ENCODE data around the gene YPEL2.

The YPEL2 gene

GRCh38 chr17:59396134-59396826 lies 64.8 kb downstream of the YPEL2 start:
- TF ChIP-seq CTCF (IDR thresholded peaks at IDR 0.05; ENCODE audit: control insufficient read depth, insufficient read depth, low read depth, low read length, missing control alignments) = no peak
- DNase-seq (ENCODE audit: low read depth) = no peak
- no peak overlapping the region for H3K4me3 ChIP-seq (ENCODE audit: control insufficient read depth, low read depth, low read length)

- no peak for DNase-seq (ENCODE audit: low read depth)
- no peak for TF ChIP-seq CTCF (IDR thresholded peaks at IDR 0.05; ENCODE audit: control insufficient read depth, insufficient read depth, low read depth, low read length, missing control alignments)
- no peak overlapping the region for H3K4me3 ChIP-seq (ENCODE audit: control insufficient read depth, low read depth, low read length)
Measured at GRCh38 chr17:59397316-59398073, 66.0 kb downstream of the YPEL2 start.

- H3K4me3 ChIP-seq (ENCODE audit: control insufficient read depth, low read depth, low read length) = no peak overlapping the region
- TF ChIP-seq CTCF (IDR thresholded peaks at IDR 0.05; ENCODE audit: control insufficient read depth, insufficient read depth, low read depth, low read length, missing control alignments) = no peak
- DNase-seq (ENCODE audit: low read depth) = no peak
Measured at GRCh38 chr17:59399914-59400313, 68.5 kb downstream of the YPEL2 start.

- TF ChIP-seq CTCF (IDR thresholded peaks at IDR 0.05; ENCODE audit: control insufficient read depth, insufficient read depth, low read depth, low read length, missing control alignments) = no peak
- DNase-seq (ENCODE audit: low read depth) = no peak
- H3K4me3 ChIP-seq (ENCODE audit: control insufficient read depth, low read depth, low read length) = no peak overlapping the region
Measured at GRCh38 chr17:59400858-59401257, 69.4 kb downstream of the YPEL2 start.

GRCh38 chr17:59401274-59401673 lies 69.8 kb downstream of the YPEL2 start:
- DNase-seq (ENCODE audit: low read depth) = no peak
- TF ChIP-seq CTCF (IDR thresholded peaks at IDR 0.05; ENCODE audit: control insufficient read depth, insufficient read depth, low read depth, low read length, missing control alignments) = no peak
- no peak overlapping the region for H3K4me3 ChIP-seq (ENCODE audit: control insufficient read depth, low read depth, low read length)

- DNase-seq (ENCODE audit: low read depth) = no peak
- H3K4me3 ChIP-seq (ENCODE audit: control insufficient read depth, low read depth, low read length) = no peak overlapping the region
- TF ChIP-seq CTCF (IDR thresholded peaks at IDR 0.05; ENCODE audit: control insufficient read depth, insufficient read depth, low read depth, low read length, missing control alignments) = no peak
Measured at GRCh38 chr17:59401725-59402124, 70.3 kb downstream of the YPEL2 start.
